Tibial nerve (tissue), 4 donors: ENCODE data around the gene RAPGEF6. TPM values are rescaled to one million over a fixed set of nuclear protein-coding genes. Genes with fewer than 3 reads are reported as not detected.

ENCODE experiments used
- DNase-seq, 2 donors: peaks; one replicate each; pipeline ENCODE4 v3.0.0-alpha.2; 2019; ENCODE audit warnings: low spot score in 2 of 2
- H3K27ac ChIP-seq, 4 donors: fragments of 200-600 bp; sonication (generic) in 3 of 4; one replicate each; pipeline ENCODE4 v1.5.1; 2017 to 2019; ENCODE audit warnings: mild to moderate bottlenecking in 1 of 4
- H3K27me3 ChIP-seq, 2 donors: fragments of 200-600 bp; sonication (generic) in 1 of 2; one replicate each; pipeline versions ENCODE4 v1.5.1 to v1.6.0; 2017 to 2019
- H3K36me3 ChIP-seq, 3 donors: fragments of 200-600 bp; sonication (generic); one replicate each; pipeline ENCODE4 v1.5.1; 2018 to 2019
- H3K4me1 ChIP-seq, 4 donors: fragments of 200-600 bp; sonication (generic) in 3 of 4; one replicate each; pipeline ENCODE4 v1.5.1; 2017 to 2019
- H3K4me3 ChIP-seq, 4 donors: fragments of 200-600 bp; sonication (generic) in 3 of 4; one replicate each; pipeline ENCODE4 v1.5.1; 2017 to 2019; ENCODE audit warnings: mild to moderate bottlenecking in 1 of 4, moderate library complexity in 1 of 4
- H3K9me3 ChIP-seq, 4 donors: fragments of 200-600 bp; sonication (generic) in 3 of 4; one replicate each; pipeline ENCODE4 v1.5.1; 2017 to 2019
- CTCF ChIP-seq, 5 experiments: fragments of 200-600 bp in 3 of 5; fragments of 450-650 bp in 2 of 5; sonication (generic) in 3 of 5; IDR thresholded peaks; one replicate each; pipeline ENCODE4 v1.5.1; 2016 to 2019; ENCODE audit warnings: antibody characterized with exemption in 5 of 5, mild to moderate bottlenecking in 3 of 5, moderate library complexity in 2 of 5
- EP300 ChIP-seq, 2 donors: sonication (generic); formaldehyde crosslinking; IDR thresholded peaks; one replicate each; pipeline ENCODE4 v1.6.1; 2017; ENCODE audit warnings: antibody characterized with exemption in 2 of 2, mild to moderate bottlenecking in 1 of 2
- POLR2A ChIP-seq, 2 donors: fragments of 450-650 bp; IDR thresholded peaks; one replicate each; pipeline ENCODE4 v1.6.1; 2017; ENCODE audit warnings: antibody characterized with exemption in 2 of 2, mild to moderate bottlenecking in 2 of 2, moderate library complexity in 2 of 2
- WGBS, 2 donors: methylation state at CpG; one replicate each; pipeline ENCODE4 v1.1.5; 2018; 5-methylcytosine and 5-hydroxymethylcytosine counted together
- total RNA-seq, 4 donors: library from RNA; depleted of rRNA; stranded (reverse); fragments of >200 nt; gene quantifications; one replicate each; pipeline ENCODE4 v1.1.0, GENCODE V29; 2016

RAPGEF6 gene
- total RNA-seq, 4 donors from 2014 or later, result 25.1 to 36.4 (median 26.6) TPM

- WGBS, 2 donors, result 67 to 80% methylated on average over 5 of the region's 5 CpGs
- H3K4me1 ChIP-seq, result peaks cover 0 to 8% (median 3%) of the 10 kb centered on the region in 4 donors
- no peak overlapping the region for H3K27ac ChIP-seq
- no peaks in the 10 kb centered on the region for H3K27me3 ChIP-seq
- no peak for DNase-seq
- peaks cover 0 to 17% (median 0%) of the 10 kb centered on the region in 3 donors for H3K36me3 ChIP-seq
- TF ChIP-seq POLR2A (IDR thresholded peaks at IDR 0.05) (no peak), CTCF (IDR thresholded peaks at IDR 0.05) (no peak), EP300 (IDR thresholded peaks at IDR 0.05) (no peak)
- H3K9me3 ChIP-seq, result no peaks in the 10 kb centered on the region
- H3K4me3 ChIP-seq, result no peak overlapping the region
These were observed 5.2 kb upstream of the RAPGEF6 start for GRCh38 chr5:131640043-131640856.

GRCh38 chr5:131639148-131639547, 4.1 kb upstream of the RAPGEF6 start:
- H3K9me3 ChIP-seq, result no peaks in the 10 kb centered on the region
- no peak overlapping the region for H3K27ac ChIP-seq
- H3K4me1 ChIP-seq, result peaks cover 0 to 10% (median 3%) of the 10 kb centered on the region in 4 donors
- H3K36me3 ChIP-seq, result peaks cover 0 to 7% (median 0%) of the 10 kb centered on the region in 3 donors
- no peak for DNase-seq
- H3K27me3 ChIP-seq, result no peaks in the 10 kb centered on the region
- TF ChIP-seq EP300 (IDR thresholded peaks at IDR 0.05) (no peak), CTCF (IDR thresholded peaks at IDR 0.05) (no peak), POLR2A (IDR thresholded peaks at IDR 0.05) (no peak)
- H3K4me3 ChIP-seq, result no peak overlapping the region

GRCh38 chr5:131637694-131638093, 2.7 kb upstream of the RAPGEF6 start:
- H3K27me3 ChIP-seq, result no peaks in the 10 kb centered on the region
- H3K36me3 ChIP-seq, result no peaks in the 10 kb centered on the region
- DNase-seq, result no peak
- TF ChIP-seq POLR2A (IDR thresholded peaks at IDR 0.05), result no peak
- no peak for TF ChIP-seq CTCF (IDR thresholded peaks at IDR 0.05)
- TF ChIP-seq EP300 (IDR thresholded peaks at IDR 0.05), result no peak
- H3K4me1 ChIP-seq, result peaks cover 0 to 25% (median 14%) of the 10 kb centered on the region in 4 donors
- no peaks in the 10 kb centered on the region for H3K9me3 ChIP-seq
- WGBS, 2 donors, result 62 to 82% methylated on average over 4 of the region's 4 CpGs
- H3K4me3 ChIP-seq, result no peak overlapping the region
- H3K27ac ChIP-seq, result no peak overlapping the region

- Histone ChIP-seq H3K27ac (peak overlapping the region; percentile 91 to 99 (median 95)), H3K27me3 (no peaks in the 10 kb centered on the region), H3K4me1 (peaks cover 0 to 42% (median 21%) of the 10 kb centered on the region in 4 donors), H3K36me3 (no peaks in the 10 kb centered on the region), H3K4me3 (peak overlapping the region; percentile 56 to 92 (median 66)), H3K9me3 (no peaks in the 10 kb centered on the region)
- TF ChIP-seq EP300 (IDR thresholded peaks at IDR 0.05), result no peak
- TF ChIP-seq POLR2A (IDR thresholded peaks at IDR 0.05), result no peak
- peak in 1 of 2 donors; percentile 9 for DNase-seq
- WGBS, 2 donors, result 3 to 4% methylated on average over 24 of the region's 24 CpGs
These were observed 899 bp upstream of the RAPGEF6 start for GRCh38 chr5:131635684-131636572.

GRCh38 chr5:131634666-131634995, 398 bp downstream of the RAPGEF6 start:
- DNase-seq, result peak; percentile 33 to 39
- no peak for TF ChIP-seq CTCF (IDR thresholded peaks at IDR 0.05)
- Histone ChIP-seq H3K36me3 (no peaks in the 10 kb centered on the region), H3K27me3 (no peaks in the 10 kb centered on the region), H3K4me1 (peaks cover 0 to 49% (median 25%) of the 10 kb centered on the region in 4 donors), H3K4me3 (peak overlapping the region; percentile 60 to 92 (median 77)), H3K27ac (peak overlapping the region; percentile 91 to 99 (median 95)), H3K9me3 (no peaks in the 10 kb centered on the region)
- 0 to 1% methylated on average over 15 to 21 of the region's 21 CpGs for WGBS, 2 donors
